Umbilical cord (tissue), 2 donors: ENCODE results near the gene DNA2. TPM values are rescaled to one million over a fixed set of nuclear protein-coding genes. Genes with fewer than 3 reads are reported as not detected.

Experiments used
- DNase-seq: peaks from one replicate; pipeline ENCODE4 v3.0.0-alpha.2; 2015; ENCODE audit warnings: low spot score
- total RNA-seq: library from RNA; depleted of rRNA; stranded (reverse); fragments of >200 nt; gene quantifications from one replicate; pipeline ENCODE4 v1.2.3, GENCODE V29; 2014; ENCODE audit warnings: low replicate concordance; ENCODE audit not compliant: insufficient read depth

DNA2 gene
- total RNA-seq, 1 donor from 2014 or later: 9.4 TPM

DNA sequence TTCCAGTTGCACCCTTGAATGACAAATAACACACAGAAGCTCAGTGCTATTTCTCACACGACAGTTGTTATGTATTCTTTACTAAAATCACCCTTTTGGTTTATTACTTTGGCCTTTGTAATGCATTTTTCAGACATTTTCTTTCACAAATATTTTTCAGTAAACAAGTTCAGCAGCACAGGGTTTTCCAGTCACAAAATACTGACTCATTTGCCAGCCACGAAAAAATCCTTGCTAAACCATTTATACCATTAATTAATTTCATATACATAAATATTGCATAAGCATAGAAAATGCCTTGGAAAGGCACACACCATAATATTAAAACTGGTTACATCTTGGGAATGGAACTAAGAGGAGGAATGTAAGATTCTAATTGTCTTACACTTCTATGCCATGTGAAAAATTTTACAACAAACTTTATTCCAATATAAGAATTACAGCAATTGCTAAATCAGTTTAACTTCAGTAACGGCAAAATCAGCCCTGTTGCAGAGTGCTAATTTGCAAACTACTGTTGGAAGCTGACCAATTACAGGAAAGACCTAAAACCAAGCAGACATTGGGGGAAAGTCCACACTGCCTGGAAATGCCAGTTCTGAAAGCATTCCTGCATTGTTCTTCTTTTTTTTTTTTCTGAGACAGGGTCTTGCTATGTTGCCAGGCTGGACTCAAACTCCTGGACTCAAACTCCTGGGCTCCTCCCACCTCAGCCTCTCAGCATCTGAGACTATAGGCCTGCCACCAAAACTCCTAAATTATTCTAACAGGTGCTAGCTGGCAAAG, 107.5 kb downstream of the DNA2 start:
- DNase-seq: no peak

Other genes with a start within 250 kb of the DNA2 start
- not detected for gene ATOH7, start 239.9 kb downstream of the DNA2 start, total RNA-seq
- 19.0 TPM for gene HNRNPH3, start 139.9 kb downstream of the DNA2 start, total RNA-seq
- gene PBLD, start 139.0 kb downstream of the DNA2 start, total RNA-seq: 8.9 TPM
- gene RUFY2, start 64.7 kb downstream of the DNA2 start, total RNA-seq: 56.6 TPM
- gene SLC25A16, start 55.5 kb upstream of the DNA2 start, total RNA-seq: 50.6 TPM
- 19.3 TPM for gene TET1, start 88.4 kb upstream of the DNA2 start, total RNA-seq
- 69.3 TPM for gene CCAR1, start 249.3 kb upstream of the DNA2 start, total RNA-seq